ENCODE data around the gene SHROOM4. TPM values are rescaled to one million over a fixed set of nuclear protein-coding genes. Genes with fewer than 3 reads are reported as not detected.

SHROOM4 gene
- total and polyA plus RNA-seq, 7 donors = 1.8 to 11.2 (median 5.1) TPM

GRCh38 chrX:50614460-50614859 is 199.5 kb downstream of the SHROOM4 start:
- WGBS, 3 donors = 35 to 42% (median 37%) methylated on average over 1 of the region's 1 CpG
- Histone ChIP-seq H3K9me3 (no peaks in the 10 kb centered on the region), H3K4me3 (no peak overlapping the region), H3K4me1 (no peaks in the 10 kb centered on the region), H3K27ac (no peak overlapping the region), H3K27me3 (ENCODE audit: insufficient read depth in 3 of 3, low read length in 2 of 3) (peaks cover 0 to 25% (median 0%) of the 10 kb centered on the region in 3 donors), H3K36me3 (ENCODE audit: insufficient read depth in 1 of 2, low read depth in 1 of 2) (no peaks in the 10 kb centered on the region)
- intact Hi-C loops (cut with DNase I) = loop anchor here in 1 of 2 donors (10.0 kb wide), 1 partner anchor 290 kb away; no protein-coding TSS in a partner anchor
- ATAC-seq (no peak), DNase-seq (no peak)
- TF ChIP-seq, protein P1, sequence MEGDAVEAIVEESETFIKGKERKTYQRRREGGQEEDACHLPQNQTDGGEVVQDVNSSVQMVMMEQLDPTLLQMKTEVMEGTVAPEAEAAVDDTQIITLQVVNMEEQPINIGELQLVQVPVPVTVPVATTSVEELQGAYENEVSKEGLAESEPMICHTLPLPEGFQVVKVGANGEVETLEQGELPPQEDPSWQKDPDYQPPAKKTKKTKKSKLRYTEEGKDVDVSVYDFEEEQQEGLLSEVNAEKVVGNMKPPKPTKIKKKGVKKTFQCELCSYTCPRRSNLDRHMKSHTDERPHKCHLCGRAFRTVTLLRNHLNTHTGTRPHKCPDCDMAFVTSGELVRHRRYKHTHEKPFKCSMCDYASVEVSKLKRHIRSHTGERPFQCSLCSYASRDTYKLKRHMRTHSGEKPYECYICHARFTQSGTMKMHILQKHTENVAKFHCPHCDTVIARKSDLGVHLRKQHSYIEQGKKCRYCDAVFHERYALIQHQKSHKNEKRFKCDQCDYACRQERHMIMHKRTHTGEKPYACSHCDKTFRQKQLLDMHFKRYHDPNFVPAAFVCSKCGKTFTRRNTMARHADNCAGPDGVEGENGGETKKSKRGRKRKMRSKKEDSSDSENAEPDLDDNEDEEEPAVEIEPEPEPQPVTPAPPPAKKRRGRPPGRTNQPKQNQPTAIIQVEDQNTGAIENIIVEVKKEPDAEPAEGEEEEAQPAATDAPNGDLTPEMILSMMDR (IDR thresholded peaks at IDR 0.05) = no peak

DNA sequence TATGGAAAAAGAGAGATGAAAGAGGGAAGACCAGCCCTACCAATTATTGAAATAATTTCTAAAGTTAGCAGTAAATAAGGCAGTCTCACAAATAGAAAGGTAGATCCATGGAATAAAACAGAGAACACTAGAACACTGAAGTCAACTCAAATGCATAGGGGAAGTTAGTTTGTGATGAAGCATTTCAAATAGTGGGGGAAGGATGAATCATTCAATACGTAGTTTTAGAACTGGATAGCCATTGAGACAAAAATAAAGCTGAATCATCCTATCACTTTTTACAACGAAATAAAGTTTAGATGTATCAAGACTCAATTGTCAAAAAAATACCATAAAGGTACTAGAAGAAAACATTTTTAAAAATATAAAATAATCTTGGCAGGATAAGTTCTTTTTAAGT is 200.1 kb downstream of the SHROOM4 start:
- Histone ChIP-seq H3K36me3 (ENCODE audit: insufficient read depth in 1 of 2, low read depth in 1 of 2) (no peaks in the 10 kb centered on the region), H3K27ac (no peak overlapping the region), H3K9me3 (no peaks in the 10 kb centered on the region), H3K4me3 (no peak overlapping the region), H3K4me1 (no peaks in the 10 kb centered on the region), H3K27me3 (ENCODE audit: insufficient read depth in 3 of 3, low read length in 2 of 3) (peaks cover 0 to 25% (median 0%) of the 10 kb centered on the region in 3 donors)
- TF ChIP-seq, protein P1 (IDR thresholded peaks at IDR 0.05) = no peak
- ATAC-seq (no peak), DNase-seq (no peak)
- intact Hi-C loops (cut with DNase I) = loop anchor here in 1 of 2 donors (10.0 kb wide), 1 partner anchor 289 kb away; no protein-coding TSS in a partner anchor
- WGBS, 3 donors = 33 to 44% (median 39%) methylated on average over 2 of the region's 2 CpGs

DNA sequence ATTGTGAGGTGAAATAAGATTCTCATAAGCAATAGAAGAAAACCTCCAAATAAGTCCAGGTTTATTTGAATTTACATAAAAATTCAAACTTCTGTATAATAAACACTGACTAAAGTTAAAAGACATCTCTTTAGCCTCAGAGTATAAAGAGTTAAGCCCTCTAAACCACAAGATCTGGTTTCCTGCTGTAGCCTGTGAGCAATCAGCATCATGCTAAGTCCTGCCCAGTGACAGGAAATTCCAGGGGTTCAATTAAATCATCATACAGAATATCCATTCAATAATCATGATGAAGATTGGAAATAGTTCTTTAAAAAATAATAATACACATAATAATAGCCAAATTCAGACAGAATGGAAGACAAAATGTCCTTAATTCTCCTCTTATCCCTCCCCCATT is 204.2 kb downstream of the SHROOM4 start:
- Histone ChIP-seq H3K27me3 (ENCODE audit: insufficient read depth in 3 of 3, low read length in 2 of 3) (peaks cover 0 to 13% (median 0%) of the 10 kb centered on the region in 3 donors), H3K4me3 (no peak overlapping the region), H3K36me3 (ENCODE audit: insufficient read depth in 1 of 2, low read depth in 1 of 2) (no peaks in the 10 kb centered on the region), H3K9me3 (no peaks in the 10 kb centered on the region), H3K27ac (no peak overlapping the region), H3K4me1 (no peaks in the 10 kb centered on the region)
- DNase-seq (no peak), ATAC-seq (no peak)
- TF ChIP-seq, protein P1 (IDR thresholded peaks at IDR 0.05) = no peak
- intact Hi-C loops (cut with DNase I) = loop anchor here in 1 of 2 donors (10.0 kb wide), 1 partner anchor 285 kb away; no protein-coding TSS in a partner anchor

GRCh38 chrX:50606300-50606950 is 207.6 kb downstream of the SHROOM4 start:
- H3K36me3 ChIP-seq (ENCODE audit: insufficient read depth in 1 of 2, low read depth in 1 of 2) = no peaks in the 10 kb centered on the region
- no peaks in the 10 kb centered on the region for H3K9me3 ChIP-seq
- no peak overlapping the region for H3K4me3 ChIP-seq
- H3K4me1 ChIP-seq = no peaks in the 10 kb centered on the region
- H3K27me3 ChIP-seq (ENCODE audit: insufficient read depth in 3 of 3, low read length in 2 of 3) = peaks cover 0 to 3% (median 0%) of the 10 kb centered on the region in 3 donors
- DNase-seq (no peak), ATAC-seq (no peak)
- TF ChIP-seq, protein P1 (IDR thresholded peaks at IDR 0.05) = no peak
- intact Hi-C loops (cut with DNase I) = no loop called here
- WGBS, 3 donors = 36 to 56% (median 38%) methylated on average over 3 of the region's 3 CpGs
- no peak overlapping the region for H3K27ac ChIP-seq

- TF ChIP-seq, protein P1 (IDR thresholded peaks at IDR 0.05) = no peak
- ATAC-seq (no peak), DNase-seq (no peak)
- no peak overlapping the region for H3K4me3 ChIP-seq
- no peak overlapping the region for H3K27ac ChIP-seq
- H3K4me1 ChIP-seq = no peaks in the 10 kb centered on the region
- H3K9me3 ChIP-seq = no peaks in the 10 kb centered on the region
- H3K27me3 ChIP-seq (ENCODE audit: insufficient read depth in 3 of 3, low read length in 2 of 3) = no peaks in the 10 kb centered on the region
- intact Hi-C loops (cut with DNase I) = no loop called here
- H3K36me3 ChIP-seq (ENCODE audit: insufficient read depth in 1 of 2, low read depth in 1 of 2) = no peaks in the 10 kb centered on the region
Observed at GRCh38 chrX:50596056-50596455, 217.9 kb downstream of the SHROOM4 start.

Measured in psoas muscle (tissue), 8 donors.